T-helper 2 cell treated with Interferon-gamma antibody and Interleukin-4, amounts not matched to agents 100 ng/mL and 5 ng/mL, for 36 hours (primary cell): Measurements from ENCODE around the gene RADIL. TPM values are rescaled to one million over a fixed set of nuclear protein-coding genes. Genes with fewer than 3 reads are reported as not detected.
"Not testable (repeated sequence)": the region's sequence is repeated elsewhere in the genome, so short reads cannot be mapped to it uniquely, and the experiment has no call there.

Experiments
- intact Hi-C: fragments of 100-400 bp; cut with micrococcal nuclease; formaldehyde crosslinking; loops from one replicate; pipeline ENCODE4 v1.15.1; 2023
- total RNA-seq: library from RNA; stranded (reverse); gene quantifications from 2 replicates; pipeline ENCODE4 v1.2.3, GENCODE V29; 2022

The RADIL gene
- total RNA-seq, 1 donor from 2014 or later, result 0.27 TPM

- intact Hi-C loops, result no loop called here
These were observed 73.8 kb downstream of the RADIL start for GRCh38 chr7:4809666-4810065.

GRCh38 chr7:4809091-4809591 lies 74.4 kb downstream of the RADIL start:
- intact Hi-C loops, result no loop called here

DNA sequence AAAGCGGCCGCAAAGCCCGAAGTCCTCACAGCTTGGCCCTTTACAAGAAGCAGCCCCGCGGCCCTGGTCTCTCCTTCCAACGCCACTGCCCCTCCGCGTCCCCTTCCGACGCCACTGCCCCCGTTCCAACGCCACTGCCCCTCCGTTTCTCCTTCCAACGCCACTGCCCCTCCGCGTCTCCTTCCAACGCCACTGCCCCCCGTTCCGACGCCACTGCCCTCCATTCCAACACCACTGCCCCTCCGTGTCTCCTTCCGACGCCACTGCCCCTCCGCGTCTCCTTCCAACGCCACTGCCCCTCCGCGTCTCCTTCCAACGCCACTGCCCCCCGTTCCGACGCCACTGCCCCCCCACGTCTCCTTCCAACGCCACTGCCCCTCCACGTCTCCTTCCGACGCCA lies 75.0 kb downstream of the RADIL start:
- intact Hi-C loops, result no loop called here

DNA sequence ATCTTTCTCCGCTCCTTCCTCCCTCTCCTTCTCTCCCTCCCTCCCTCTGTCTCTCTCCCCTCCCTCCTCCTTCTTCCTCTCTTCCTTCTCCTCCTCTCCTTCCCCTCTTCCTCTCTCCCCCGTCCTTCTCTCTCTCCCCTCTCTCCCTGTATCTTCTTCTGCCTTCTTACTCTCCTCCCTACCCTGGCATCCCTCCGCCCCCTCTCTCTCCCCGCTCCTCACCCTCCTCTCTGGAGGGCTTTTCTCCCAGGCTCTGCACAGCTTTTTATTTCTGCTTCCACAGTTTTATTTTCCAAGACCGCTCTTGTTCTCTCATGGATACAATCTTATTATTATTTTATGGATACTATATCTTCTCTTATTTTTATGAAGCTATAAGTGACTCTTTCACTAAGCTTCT lies 75.5 kb downstream of the RADIL start:
- intact Hi-C loops, result no loop called here

DNA sequence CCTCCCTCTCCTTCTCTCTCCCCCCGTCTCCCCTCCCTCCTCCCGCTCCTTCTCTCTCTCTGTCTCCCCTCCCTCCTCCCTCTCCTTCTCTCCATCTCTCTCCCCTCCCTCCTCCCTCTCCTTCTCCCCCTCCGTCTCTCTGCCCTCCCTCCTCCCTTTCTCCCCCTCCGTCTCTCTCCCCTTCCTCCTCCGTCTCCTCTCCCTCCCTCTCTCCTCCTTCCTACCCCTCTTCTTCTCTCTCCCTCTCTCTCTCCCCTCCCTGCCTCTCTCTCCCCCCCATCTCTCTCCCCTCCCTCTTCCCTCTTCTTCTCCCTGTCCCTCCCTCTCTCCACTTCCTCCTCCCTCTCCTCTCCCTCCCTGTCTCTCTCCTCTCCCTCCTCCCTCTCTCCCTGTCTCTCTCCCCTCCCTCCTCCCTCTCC lies 75.9 kb downstream of the RADIL start:
- intact Hi-C loops, result no loop called here

DNA sequence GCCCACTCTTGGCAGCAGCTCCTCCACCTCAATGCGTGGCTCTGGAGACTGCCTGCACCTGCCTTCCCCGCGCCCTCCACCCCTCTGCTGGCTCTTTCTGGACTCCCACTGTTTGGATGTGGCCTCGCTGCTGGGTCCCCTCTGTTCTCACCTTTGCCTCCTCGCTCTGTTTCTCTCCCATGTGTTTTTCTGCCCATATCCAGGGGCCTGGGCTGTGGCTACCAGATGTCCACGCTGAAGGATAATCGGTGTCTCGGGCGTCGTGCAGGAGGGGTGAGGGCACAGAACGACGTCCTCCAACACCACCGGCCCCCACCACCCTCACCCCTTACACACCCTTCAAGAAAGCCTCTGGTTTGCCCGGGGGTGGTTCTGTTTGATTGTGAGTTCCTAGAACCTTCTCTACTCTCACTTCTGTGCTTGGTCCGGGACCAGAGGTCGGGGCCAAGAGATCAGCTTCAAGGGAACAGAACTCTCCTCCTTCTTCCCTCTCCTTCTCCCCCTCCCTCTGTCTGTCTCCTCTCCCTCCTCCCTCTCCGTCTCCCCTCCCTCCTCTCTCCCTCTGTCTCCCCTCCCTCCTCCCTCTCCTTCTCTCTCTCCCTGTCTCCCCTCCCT lies 76.4 kb downstream of the RADIL start:
- intact Hi-C loops, result no loop called here

DNA sequence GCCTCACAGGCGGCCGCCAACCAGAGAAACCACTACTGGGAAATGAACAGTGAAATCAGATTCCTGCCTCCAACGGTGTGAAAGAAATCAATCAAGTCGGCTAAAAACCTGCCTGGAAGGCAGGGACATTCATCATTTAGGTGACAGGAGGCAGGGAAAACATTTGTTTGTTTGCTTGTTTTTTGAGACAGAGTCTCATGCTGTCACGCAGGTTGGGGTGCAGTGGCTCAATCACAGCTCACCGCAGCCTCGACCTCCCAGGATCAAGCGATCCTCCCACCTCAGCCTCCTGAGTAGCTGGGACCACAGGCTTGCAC lies 77.6 kb downstream of the RADIL start:
- intact Hi-C loops, result no loop called here

DNA sequence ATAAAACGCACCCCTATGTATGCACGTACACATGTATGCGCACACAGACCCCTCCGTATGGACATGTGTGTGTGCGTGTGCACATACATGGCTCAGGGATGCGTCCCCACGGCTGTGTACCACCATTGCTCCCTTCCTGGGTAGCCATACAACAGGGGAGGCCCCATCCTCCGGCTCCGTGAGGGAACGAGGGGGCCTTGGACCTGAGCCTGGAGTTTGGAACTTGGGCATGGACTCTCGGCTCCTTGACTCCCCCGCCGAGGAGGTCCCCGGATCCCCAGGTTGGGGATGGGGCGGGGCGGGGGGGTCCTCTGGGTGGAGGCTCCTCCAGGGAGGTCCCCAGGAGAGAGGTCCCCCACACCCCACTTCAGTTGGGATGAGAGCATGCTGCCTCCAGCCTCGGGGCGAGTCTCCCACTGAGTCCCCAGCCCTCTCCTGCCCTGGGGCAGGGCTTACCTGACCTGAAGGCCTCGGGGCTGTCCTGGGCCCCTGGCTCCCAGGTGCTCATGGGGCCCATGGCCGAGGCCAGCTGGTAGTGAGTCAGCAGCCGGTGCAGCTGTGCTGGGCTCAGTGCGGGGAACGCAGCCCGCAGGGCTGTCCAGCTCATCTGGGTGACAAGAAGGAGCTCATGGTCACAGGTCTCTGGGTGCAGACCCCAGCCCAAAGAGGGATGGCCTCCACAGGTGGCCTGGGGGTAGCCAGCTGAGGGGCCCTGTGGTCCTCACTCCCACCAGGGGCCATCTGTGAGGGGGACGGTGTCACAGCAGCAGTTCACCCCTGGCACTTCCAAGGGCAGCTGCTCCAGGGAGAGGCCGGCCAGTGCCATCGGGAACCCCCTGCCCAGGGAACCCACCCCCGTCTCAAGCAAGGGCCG lies 78.2 kb downstream of the RADIL start:
- intact Hi-C loops, result no loop called here

- intact Hi-C loops, result no loop called here
These were observed 79.9 kb downstream of the RADIL start for GRCh38 chr7:4803397-4804241.

GRCh38 chr7:4802577-4802976 lies 80.9 kb downstream of the RADIL start:
- intact Hi-C loops, result not testable (repeated sequence)

GRCh38 chr7:4801839-4802231 lies 81.7 kb downstream of the RADIL start:
- intact Hi-C loops, result no loop called here

DNA sequence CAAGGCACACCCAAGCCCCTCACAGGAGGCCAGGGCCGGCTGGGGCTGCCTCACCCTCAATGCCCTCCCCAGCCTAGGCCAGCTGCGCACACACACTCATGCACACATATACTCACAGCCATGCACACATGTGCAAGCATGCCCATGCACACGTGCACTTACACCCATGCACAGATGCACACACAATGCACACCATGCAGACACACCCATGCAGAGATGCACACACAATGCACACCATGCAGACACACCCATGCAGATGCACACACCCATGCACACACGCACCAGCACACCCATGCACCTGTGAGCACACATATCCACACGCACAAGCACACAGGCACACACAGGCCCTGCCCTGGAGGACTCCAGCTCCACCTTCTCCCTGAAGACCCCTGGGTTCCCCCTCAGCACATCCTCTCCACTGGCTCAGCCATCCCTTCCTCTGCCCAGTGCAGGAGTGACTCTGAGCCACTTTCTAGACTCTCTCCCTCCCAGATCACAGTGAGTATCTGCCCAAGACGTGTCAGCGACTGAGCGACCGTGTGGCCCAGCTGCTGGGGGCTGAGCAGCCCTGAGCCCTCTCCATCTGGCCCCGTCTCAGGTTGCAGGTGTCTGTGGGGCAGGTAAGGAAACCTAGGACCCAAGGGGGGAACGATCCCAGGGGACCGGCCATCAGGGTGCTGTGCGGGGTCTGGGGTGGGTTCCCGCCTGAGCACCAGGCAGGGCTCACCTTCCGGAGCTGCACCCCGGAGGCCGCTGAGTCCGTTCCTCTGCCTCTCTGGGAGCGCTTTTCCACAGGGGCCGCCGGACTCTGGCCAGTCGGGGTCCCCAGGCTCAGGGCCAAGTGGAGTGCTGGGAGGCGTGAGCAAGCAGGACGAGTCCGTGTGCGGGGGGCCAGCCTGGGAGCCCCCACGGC lies 82.3 kb downstream of the RADIL start:
- intact Hi-C loops, result no loop called here

GRCh38 chr7:4800487-4800886 lies 83.0 kb downstream of the RADIL start:
- intact Hi-C loops, result no loop called here

- intact Hi-C loops, result loop anchor here (2.0 kb wide), 1 partner anchor 285 kb away; no protein-coding TSS in a partner anchor
These were observed 83.8 kb downstream of the RADIL start for GRCh38 chr7:4799508-4800268.

DNA sequence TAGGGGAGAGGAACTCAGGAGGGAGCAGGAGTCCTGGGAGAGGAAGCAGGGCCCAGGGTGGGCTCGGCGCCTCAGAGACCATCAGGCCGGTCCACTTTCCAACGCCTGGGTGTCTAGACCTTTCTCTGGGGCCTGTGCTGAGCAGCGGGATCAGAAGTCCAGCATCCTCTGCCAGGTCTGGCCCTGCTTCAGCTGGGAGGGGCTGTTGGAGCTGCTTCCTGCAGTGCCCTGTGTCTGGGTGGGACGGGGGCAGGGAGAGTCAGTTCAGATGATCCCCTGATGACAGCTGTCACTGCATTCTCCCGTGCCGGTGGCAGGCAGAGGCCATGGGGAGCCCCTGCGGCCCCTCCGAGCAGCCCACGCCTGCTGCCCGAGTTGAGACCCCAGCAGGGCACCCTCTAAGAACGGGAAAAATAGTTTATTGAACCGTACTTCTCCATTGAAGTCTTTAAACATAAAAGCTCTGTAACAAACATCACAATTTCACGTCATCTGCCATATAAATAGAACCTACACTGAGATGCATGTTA lies 84.7 kb downstream of the RADIL start:
- intact Hi-C loops, result loop anchor here (1.0 to 2.0 kb wide), 2 partner anchors 85 to 286 kb away; partner anchors contain the start of gene RADIL

- intact Hi-C loops, result loop anchor here (1.0 to 2.0 kb wide), 2 partner anchors 85 to 287 kb away; partner anchors contain the start of gene RADIL
These were observed 85.4 kb downstream of the RADIL start for GRCh38 chr7:4797858-4798705.

DNA sequence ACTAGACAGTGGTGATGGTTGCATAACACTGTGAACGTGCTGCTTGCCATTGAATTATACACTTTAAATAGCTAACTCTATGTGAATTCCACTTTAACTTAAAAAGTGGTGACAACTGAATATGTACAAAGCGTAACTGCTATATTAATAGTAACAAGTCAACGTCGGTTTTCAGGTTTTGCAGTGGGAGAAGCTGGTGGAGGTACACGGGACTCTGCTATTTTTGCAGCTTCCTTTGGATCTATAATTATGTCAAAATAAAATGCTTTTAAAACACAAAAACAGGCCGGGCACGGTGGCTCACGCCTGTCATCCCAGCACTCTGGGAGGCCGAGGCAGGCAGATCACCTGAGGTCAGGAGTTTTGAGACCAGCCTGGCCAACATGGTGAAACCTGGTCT lies 87.1 kb downstream of the RADIL start:
- intact Hi-C loops, result no loop called here

GRCh38 chr7:4794591-4795350 lies 88.7 kb downstream of the RADIL start:
- intact Hi-C loops, result no loop called here
